Mesenchymal stem cell (in vitro differentiated cells and primary cell): Measurements from ENCODE around the gene PSMF1.
A peak's percentile ranks its signal among the peaks of the same experiment; 100 is the strongest.

ENCODE experiments used
- DNase-seq: peaks from one replicate; pipeline ENCODE4 v3.0.0-alpha.2; 2013
- H2AFZ ChIP-seq: one replicate; pipeline ENCODE4 v1.6.1; 2013; ENCODE audit warnings: low read depth, mild to moderate bottlenecking, control low read depth, inconsistent platforms, low read length, moderate library complexity
- H2AK5ac ChIP-seq: 2 replicates; pipeline ENCODE4 v1.6.1; 2013; ENCODE audit warnings: low read length, moderate library complexity, mild to moderate bottlenecking, inconsistent platforms; ENCODE audit not compliant: severe bottlenecking
- H2BK120ac ChIP-seq: one replicate; pipeline ENCODE4 v1.6.1; 2013; ENCODE audit warnings: low read depth, mild to moderate bottlenecking, inconsistent platforms, low read length, moderate library complexity
- H2BK12ac ChIP-seq, 2 experiments: one replicate each; pipeline ENCODE4 v1.6.1; 2013; ENCODE audit warnings: inconsistent platforms in 2 of 2, low read length in 2 of 2, mild to moderate bottlenecking in 2 of 2, moderate library complexity in 2 of 2, control low read depth in 1 of 2
- H2BK15ac ChIP-seq: one replicate; pipeline ENCODE4 v1.6.1; 2013; ENCODE audit warnings: mild to moderate bottlenecking, low read depth, inconsistent platforms; ENCODE audit not compliant: poor library complexity, severe bottlenecking
- H2BK5ac ChIP-seq: 2 replicates; pipeline ENCODE4 v1.6.1; 2013; ENCODE audit warnings: low read depth, mild to moderate bottlenecking, low read length, control low read depth, inconsistent platforms; ENCODE audit not compliant: poor library complexity, severe bottlenecking
- H3K14ac ChIP-seq, 2 experiments: one replicate each; pipeline ENCODE4 v1.6.1; 2013; ENCODE audit warnings: inconsistent platforms in 2 of 2, low read length in 2 of 2, control low read depth in 1 of 2, mild to moderate bottlenecking in 1 of 2, moderate library complexity in 1 of 2
- H3K18ac ChIP-seq, 2 experiments: one replicate each; pipeline ENCODE4 v1.6.1; 2013; ENCODE audit warnings: inconsistent platforms in 2 of 2, low read length in 2 of 2, control low read depth in 1 of 2, low read depth in 1 of 2, mild to moderate bottlenecking in 1 of 2
- H3K23ac ChIP-seq, 2 experiments: one replicate each; pipeline ENCODE4 v1.6.1; 2013; ENCODE audit warnings: inconsistent platforms in 2 of 2, low read length in 2 of 2, mild to moderate bottlenecking in 2 of 2, moderate library complexity in 2 of 2, control low read depth in 1 of 2
- H3K27ac ChIP-seq: 2 replicates; pipeline ENCODE4 v1.5.1; 2013; ENCODE audit warnings: mild to moderate bottlenecking, moderate library complexity, low read length, control low read depth, inconsistent platforms; ENCODE audit not compliant: poor library complexity, severe bottlenecking
- H3K27me3 ChIP-seq, 2 experiments: 2 replicates each; pipeline versions ENCODE4 v1.6.1 to v1.7.0; 2013; ENCODE audit warnings: low read length in 2 of 2, mild to moderate bottlenecking in 2 of 2, moderate library complexity in 2 of 2, control low read depth in 1 of 2, inconsistent platforms in 1 of 2; ENCODE audit not compliant: control insufficient read depth in 1 of 2, insufficient read depth in 1 of 2
- H3K36me3 ChIP-seq, 2 experiments: 2 replicates each; pipeline versions ENCODE4 v1.6.1 to v1.7.0; 2013; ENCODE audit warnings: low read length in 2 of 2, control low read depth in 1 of 2, inconsistent platforms in 1 of 2, low read depth in 1 of 2, mild to moderate bottlenecking in 1 of 2; ENCODE audit not compliant: insufficient read depth in 2 of 2, control insufficient read depth in 1 of 2
- H3K4ac ChIP-seq, 2 experiments: one replicate each; pipeline ENCODE4 v1.6.1; 2013; ENCODE audit warnings: inconsistent platforms in 2 of 2, low read length in 2 of 2, mild to moderate bottlenecking in 2 of 2, moderate library complexity in 2 of 2, control low read depth in 1 of 2, low read depth in 1 of 2
- H3K4me1 ChIP-seq: 2 replicates; pipeline ENCODE4 v1.6.1; 2013; ENCODE audit warnings: low read depth, low read length, control low read depth; ENCODE audit not compliant: control insufficient read depth, insufficient read depth
- H3K4me2 ChIP-seq: 2 replicates; pipeline ENCODE4 v1.6.1; 2013; ENCODE audit warnings: low read length, mild to moderate bottlenecking, inconsistent platforms; ENCODE audit not compliant: poor library complexity, severe bottlenecking
- H3K4me3 ChIP-seq, 2 experiments: 2 replicates each; pipeline versions ENCODE4 v1.5.1 to v1.7.0; 2013; ENCODE audit warnings: low read length in 2 of 2, mild to moderate bottlenecking in 2 of 2, control low read depth in 1 of 2, low read depth in 1 of 2; ENCODE audit not compliant: insufficient read depth in 1 of 2
- H3K79me1 ChIP-seq: replicated peaks from 2 replicates; pipeline ENCODE4 v1.6.1; 2013; ENCODE audit warnings: mild to moderate bottlenecking, control low read depth, low read length, inconsistent platforms; ENCODE audit not compliant: poor library complexity, severe bottlenecking
- H3K9ac ChIP-seq: 2 replicates; pipeline ENCODE4 v1.7.0; 2013; ENCODE audit warnings: mild to moderate bottlenecking, low read length, moderate library complexity
- H3K9me3 ChIP-seq: 2 replicates; pipeline ENCODE4 v1.7.0; 2013; ENCODE audit warnings: mild to moderate bottlenecking, low read length; ENCODE audit not compliant: control insufficient read depth
- H4K8ac ChIP-seq: one replicate; pipeline ENCODE4 v1.6.1; 2013; ENCODE audit warnings: inconsistent platforms, mild to moderate bottlenecking, low read length, moderate library complexity
- H4K91ac ChIP-seq: one replicate; pipeline ENCODE4 v1.6.1; 2013; ENCODE audit warnings: mild to moderate bottlenecking, low read length, inconsistent platforms
- WGBS: methylation state at CpG from one replicate; pipeline ENCODE4 v1.1.7; 2013; ENCODE audit warnings: mixed read lengths; 5-methylcytosine and 5-hydroxymethylcytosine counted together

Gene PSMF1

GRCh38 chr20:1112908-1113307 lies 5.5 kb upstream of the PSMF1 start:
- no peaks in the 10 kb centered on the region for H3K4me1 ChIP-seq
- no peak overlapping the region for H4K91ac ChIP-seq
- 83% methylated on average over 5 of the region's 5 CpGs for WGBS
- no peak overlapping the region for H3K23ac ChIP-seq
- DNase-seq: no peak
- no peak overlapping the region for H3K4ac ChIP-seq
- peaks cover 16% of the 10 kb centered on the region for H3K79me1 ChIP-seq
- H2AFZ ChIP-seq: no peak overlapping the region
- no peak overlapping the region for H3K9ac ChIP-seq
- no peak overlapping the region for H3K4me3 ChIP-seq
- H2BK12ac ChIP-seq: no peak overlapping the region
- H3K9me3 ChIP-seq: no peaks in the 10 kb centered on the region
- no peak overlapping the region for H2BK15ac ChIP-seq
- H3K36me3 ChIP-seq: no peaks in the 10 kb centered on the region
- H2BK5ac ChIP-seq: no peak overlapping the region
- H3K4me2 ChIP-seq: no peak overlapping the region
- H4K8ac ChIP-seq: no peak overlapping the region
- H2BK120ac ChIP-seq: no peak overlapping the region
- no peak overlapping the region for H3K14ac ChIP-seq
- H3K18ac ChIP-seq: no peak overlapping the region
- H2AK5ac ChIP-seq: no peak overlapping the region
- no peaks in the 10 kb centered on the region for H3K27me3 ChIP-seq
- no peak overlapping the region for H3K27ac ChIP-seq

GRCh38 chr20:1118004-1118335 lies 432 bp upstream of the PSMF1 start:
- Histone ChIP-seq H2BK5ac (no peak overlapping the region), H3K23ac (no peak overlapping the region), H3K14ac (no peak overlapping the region), H3K4ac (peak overlapping the region in 1 of 2 experiments; percentile 64), H3K4me2 (peak overlapping the region; percentile 69), H4K91ac (no peak overlapping the region), H3K9ac (peak overlapping the region; percentile 95), H3K4me1 (peaks cover 12% of the 10 kb centered on the region), H3K18ac (peak overlapping the region in 1 of 2 experiments; percentile 44), H3K9me3 (no peaks in the 10 kb centered on the region), H2AK5ac (no peak overlapping the region), H2BK12ac (no peak overlapping the region), H3K4me3 (peak overlapping the region; percentile 45 to 100), H4K8ac (peak overlapping the region; percentile 92), H2BK15ac (no peak overlapping the region), H3K36me3 (peaks cover 0 to 9% of the 10 kb centered on the region in 2 experiments), H3K27me3 (no peaks in the 10 kb centered on the region), H2AFZ (peak overlapping the region; percentile 74), H3K79me1 (peaks cover 19% of the 10 kb centered on the region), H2BK120ac (no peak overlapping the region), H3K27ac (no peak overlapping the region)
- DNase-seq: no peak
- 43% methylated on average over 12 of the region's 13 CpGs for WGBS

GRCh38 chr20:1119128-1119505 lies 715 bp downstream of the PSMF1 start:
- Histone ChIP-seq H3K4me3 (peak overlapping the region; percentile 92 to 100), H3K4me2 (peak overlapping the region; percentile 94), H3K14ac (peak overlapping the region in 1 of 2 experiments; percentile 91), H3K27ac (no peak overlapping the region), H3K79me1 (peaks cover 18% of the 10 kb centered on the region), H2BK15ac (no peak overlapping the region), H2BK12ac (no peak overlapping the region), H3K4me1 (peaks cover 12% of the 10 kb centered on the region), H2AFZ (peak overlapping the region; percentile 87), H3K9ac (peak overlapping the region; percentile 95), H3K18ac (peak overlapping the region in 1 of 2 experiments; percentile 86), H3K4ac (peak overlapping the region; percentile 90 to 98), H2AK5ac (no peak overlapping the region), H2BK120ac (no peak overlapping the region), H3K36me3 (peaks cover 0 to 9% of the 10 kb centered on the region in 2 experiments), H4K8ac (peak overlapping the region; percentile 90), H2BK5ac (no peak overlapping the region), H4K91ac (no peak overlapping the region), H3K9me3 (no peaks in the 10 kb centered on the region), H3K23ac (peak overlapping the region in 1 of 2 experiments; percentile 96), H3K27me3 (no peaks in the 10 kb centered on the region)
- WGBS: 9% methylated on average over 7 of the region's 8 CpGs
- DNase-seq: no peak

- Histone ChIP-seq H3K27me3 (no peaks in the 10 kb centered on the region), H3K36me3 (peaks cover 0 to 13% of the 10 kb centered on the region in 2 experiments), H3K18ac (no peak overlapping the region), H3K23ac (peak overlapping the region in 1 of 2 experiments; percentile 14), H2AFZ (no peak overlapping the region), H3K4me1 (peaks cover 12% of the 10 kb centered on the region), H3K4me2 (peak overlapping the region; percentile 94), H4K8ac (no peak overlapping the region), H2BK15ac (no peak overlapping the region), H3K79me1 (peaks cover 18% of the 10 kb centered on the region), H2AK5ac (no peak overlapping the region), H3K9me3 (no peaks in the 10 kb centered on the region), H3K9ac (peak overlapping the region; percentile 95), H2BK120ac (no peak overlapping the region), H3K27ac (no peak overlapping the region), H3K14ac (no peak overlapping the region), H2BK5ac (no peak overlapping the region), H3K4me3 (peak overlapping the region; percentile 92 to 100), H3K4ac (peak overlapping the region in 1 of 2 experiments; percentile 90), H2BK12ac (no peak overlapping the region), H4K91ac (no peak overlapping the region)
- DNase-seq: no peak
- WGBS: 39% methylated on average over 3 of the region's 3 CpGs
Measured at GRCh38 chr20:1119524-1119923, 1.1 kb downstream of the PSMF1 start.
